Hepatic stellate cell (primary cell): ENCODE measurements around the gene DPP6.

Experiments used
- DNase-seq: peaks from one replicate; pipeline ENCODE4 v3.0.0; 2011; ENCODE audit warnings: low spot score

DPP6 gene

GRCh38 chr7:154598396-154598795, 546.2 kb downstream of the DPP6 start:
- DNase-seq = no peak

- DNase-seq = no peak
Observed at GRCh38 chr7:154598864-154599263, 546.7 kb downstream of the DPP6 start.

- DNase-seq = no peak
Observed at GRCh38 chr7:154610903-154611302, 558.7 kb downstream of the DPP6 start.

GRCh38 chr7:154613811-154614210, 561.6 kb downstream of the DPP6 start:
- DNase-seq = no peak

- DNase-seq = no peak
Observed at GRCh38 chr7:154620141-154620755, 568.0 kb downstream of the DPP6 start.

GRCh38 chr7:154623399-154623798, 571.2 kb downstream of the DPP6 start:
- no peak for DNase-seq

- DNase-seq = no peak
Observed at GRCh38 chr7:154627646-154628290, 575.6 kb downstream of the DPP6 start.

GRCh38 chr7:154628556-154628955, 576.4 kb downstream of the DPP6 start:
- no peak for DNase-seq

GRCh38 chr7:154631162-154631561, 579.0 kb downstream of the DPP6 start:
- no peak for DNase-seq

- no peak for DNase-seq
Observed at GRCh38 chr7:154633641-154634040, 581.4 kb downstream of the DPP6 start.

- DNase-seq = no peak
Observed at GRCh38 chr7:154638286-154638685, 586.1 kb downstream of the DPP6 start.

GRCh38 chr7:154640266-154640865, 588.2 kb downstream of the DPP6 start:
- DNase-seq = no peak

GRCh38 chr7:154640917-154641316, 588.7 kb downstream of the DPP6 start:
- no peak for DNase-seq

- DNase-seq = no peak
Observed at GRCh38 chr7:154644366-154644765, 592.2 kb downstream of the DPP6 start.

- no peak for DNase-seq
Observed at GRCh38 chr7:154646126-154647013, 594.2 kb downstream of the DPP6 start.

- DNase-seq = no peak
Observed at GRCh38 chr7:154647625-154648024, 595.4 kb downstream of the DPP6 start.

- no peak for DNase-seq
Observed at GRCh38 chr7:154649015-154649414, 596.8 kb downstream of the DPP6 start.

- no peak for DNase-seq
Observed at GRCh38 chr7:154649434-154649833, 597.2 kb downstream of the DPP6 start.

GRCh38 chr7:154650275-154650674, 598.1 kb downstream of the DPP6 start:
- DNase-seq = no peak

- no peak for DNase-seq
Observed at GRCh38 chr7:154651501-154651900, 599.3 kb downstream of the DPP6 start.

- DNase-seq = no peak
Observed at GRCh38 chr7:154652564-154652963, 600.4 kb downstream of the DPP6 start.

- DNase-seq = no peak
Observed at GRCh38 chr7:154653281-154653680, 601.1 kb downstream of the DPP6 start.

- no peak for DNase-seq
Observed at GRCh38 chr7:154656618-154657017, 604.4 kb downstream of the DPP6 start.
